WTC11 (cell line): ENCODE data around the gene EXOC3L2.

Experiments used
- CREB1 ChIP-seq: sonication (generic); formaldehyde crosslinking; IDR thresholded peaks from 2 replicates; pipeline ENCODE4 v1.8.0; 2023; ENCODE audit warnings: mild to moderate bottlenecking, missing genetic modification reagents
- CTCF ChIP-seq: fragments of 200-600 bp; IDR thresholded peaks from 2 replicates; pipeline ENCODE4 v1.8.0; 2022; ENCODE audit warnings: antibody characterized with exemption
- FOXP1 ChIP-seq: sonication (generic); formaldehyde crosslinking; IDR thresholded peaks from 2 replicates; pipeline ENCODE4 v1.8.0; 2022; ENCODE audit warnings: missing genetic modification reagents, mild to moderate bottlenecking, moderate library complexity, borderline replicate concordance
- MAX ChIP-seq: sonication (generic); formaldehyde crosslinking; IDR thresholded peaks from 2 replicates; pipeline ENCODE4 v1.8.0; 2022; ENCODE audit warnings: mild to moderate bottlenecking, missing genetic modification reagents
- MXD4 ChIP-seq: fragments of 250-450 bp; sonication (Bioruptor Pico); IDR thresholded peaks from 2 replicates; pipeline ENCODE4 v1.8.0; 2021; ENCODE audit warnings: mild to moderate bottlenecking, moderate library complexity, borderline replicate concordance
- NFYB ChIP-seq: sonication (generic); formaldehyde crosslinking; conservative IDR thresholded peaks from 2 replicates; pipeline ENCODE4 v1.8.0; 2022; ENCODE audit warnings: low read depth, missing genetic modification reagents
- RELA ChIP-seq: sonication (generic); formaldehyde crosslinking; IDR thresholded peaks from 2 replicates; pipeline ENCODE4 v1.8.1; 2022; ENCODE audit warnings: missing genetic modification reagents, mild to moderate bottlenecking, borderline replicate concordance
- TEAD4 ChIP-seq: sonication (generic); formaldehyde crosslinking; IDR thresholded peaks from 2 replicates; pipeline ENCODE4 v1.8.0; 2022; ENCODE audit warnings: mild to moderate bottlenecking, missing genetic modification reagents
- USF1 ChIP-seq: sonication (generic); formaldehyde crosslinking; IDR thresholded peaks from 2 replicates; pipeline ENCODE4 v1.8.0; 2022; ENCODE audit warnings: mild to moderate bottlenecking, missing genetic modification reagents
- ZNF281 ChIP-seq: sonication (generic); formaldehyde crosslinking; IDR thresholded peaks from 2 replicates; pipeline ENCODE4 v1.8.0; 2023; ENCODE audit warnings: mild to moderate bottlenecking, missing genetic modification reagents
- ZNF396 ChIP-seq: fragments of 250-450 bp; sonication (Bioruptor Pico); IDR thresholded peaks from 2 replicates; pipeline ENCODE4 v1.8.0; 2021; ENCODE audit warnings: mild to moderate bottlenecking, moderate library complexity, borderline replicate concordance

GRCh38 chr19:45271735-45272108 lies 26.5 kb upstream of the EXOC3L2 start:
- TF ChIP-seq RELA (CRISPR knock-in tag): no peak
- no peak for TF ChIP-seq USF1 (CRISPR knock-in tag)
- TF ChIP-seq CREB1 (CRISPR knock-in tag): no peak
- no peak for TF ChIP-seq CTCF
- TF ChIP-seq MAX (CRISPR knock-in tag): no peak
- no peak for TF ChIP-seq FOXP1 (CRISPR knock-in tag)
- no peak for TF ChIP-seq NFYB
- TF ChIP-seq MXD4 (CRISPR knock-in tag): no peak
- no peak for TF ChIP-seq ZNF281 (CRISPR knock-in tag)
- TF ChIP-seq TEAD4 (CRISPR knock-in tag): no peak
- TF ChIP-seq ZNF396: no peak
